Measurements from ENCODE around the gene FSTL4. TPM values are rescaled to one million over a fixed set of nuclear protein-coding genes. Genes with fewer than 3 reads are reported as not detected.

Gene FSTL4
- total RNA-seq, 4 donors from 2014 or later: 0.41 TPM; not detected in 3

GRCh38 chr5:133295520-133295919, 316.8 kb downstream of the FSTL4 start:
- H3K9me3 ChIP-seq: no peaks in the 10 kb centered on the region
- intact Hi-C loops (cut with DNase I; ENCODE audit: low total_unique reads): no loop called here
- TF ChIP-seq POLR2A (IDR thresholded peaks at IDR 0.05): no peak
- no peak overlapping the region for H3K27ac ChIP-seq
- no peaks in the 10 kb centered on the region for H3K36me3 ChIP-seq
- H3K4me1 ChIP-seq: no peaks in the 10 kb centered on the region
- no peak for DNase-seq
- no peak overlapping the region for H3K4me3 ChIP-seq
- H3K27me3 ChIP-seq: no peaks in the 10 kb centered on the region

- Histone ChIP-seq H3K27ac (no peak overlapping the region), H3K27me3 (no peaks in the 10 kb centered on the region), H3K9me3 (no peaks in the 10 kb centered on the region), H3K4me1 (no peaks in the 10 kb centered on the region), H3K36me3 (no peaks in the 10 kb centered on the region), H3K4me3 (no peak overlapping the region)
- intact Hi-C loops (cut with DNase I; ENCODE audit: low total_unique reads): no loop called here
- no peak for DNase-seq
- TF ChIP-seq POLR2A (IDR thresholded peaks at IDR 0.05) (no peak), CTCF (IDR thresholded peaks at IDR 0.05) (no peak)
Measured at GRCh38 chr5:133294380-133294779, 318.0 kb downstream of the FSTL4 start.

- no peak overlapping the region for H3K4me3 ChIP-seq
Measured at GRCh38 chr5:133293960-133294359, 318.4 kb downstream of the FSTL4 start.

GRCh38 chr5:133292300-133292699, 320.0 kb downstream of the FSTL4 start:
- intact Hi-C loops (cut with DNase I; ENCODE audit: low total_unique reads): no loop called here
- Histone ChIP-seq H3K27ac (no peak overlapping the region), H3K4me1 (no peaks in the 10 kb centered on the region), H3K9me3 (no peaks in the 10 kb centered on the region), H3K36me3 (no peaks in the 10 kb centered on the region), H3K4me3 (no peak overlapping the region), H3K27me3 (no peaks in the 10 kb centered on the region)
- TF ChIP-seq CTCF (IDR thresholded peaks at IDR 0.05) (no peak), POLR2A (IDR thresholded peaks at IDR 0.05) (no peak)
- no peak for DNase-seq

More at GRCh38 chr5:133293960-133294359, 318.4 kb downstream of the FSTL4 start:
- no peak for DNase-seq
- TF ChIP-seq CTCF (IDR thresholded peaks at IDR 0.05) (no peak), POLR2A (IDR thresholded peaks at IDR 0.05) (no peak)
- Histone ChIP-seq H3K27ac (no peak overlapping the region), H3K9me3 (no peaks in the 10 kb centered on the region), H3K36me3 (no peaks in the 10 kb centered on the region), H3K27me3 (no peaks in the 10 kb centered on the region), H3K4me1 (no peaks in the 10 kb centered on the region)
- intact Hi-C loops (cut with DNase I; ENCODE audit: low total_unique reads): no loop called here

GRCh38 chr5:133291524-133291923, 320.8 kb downstream of the FSTL4 start:
- H3K9me3 ChIP-seq: no peaks in the 10 kb centered on the region

More at GRCh38 chr5:133291524-133291923, 320.8 kb downstream of the FSTL4 start:
- Histone ChIP-seq H3K27me3 (no peaks in the 10 kb centered on the region), H3K36me3 (no peaks in the 10 kb centered on the region), H3K4me1 (no peaks in the 10 kb centered on the region), H3K4me3 (no peak overlapping the region), H3K27ac (no peak overlapping the region)
- TF ChIP-seq CTCF (IDR thresholded peaks at IDR 0.05): no peak
- no peak for TF ChIP-seq POLR2A (IDR thresholded peaks at IDR 0.05)
- intact Hi-C loops (cut with DNase I; ENCODE audit: low total_unique reads): no loop called here
- DNase-seq: no peak

Measured in uterus (tissue), 4 donors.